GM10266 (cell line): ENCODE data around the gene RPL18A.
A peak's percentile ranks its signal among the peaks of the same experiment; 100 is the strongest.

Experiments
- DNase-seq: peaks from one replicate; pipeline ENCODE4 v3.0.0; 2012; ENCODE audit errors: extremely low spot score
- CTCF ChIP-seq: IDR thresholded peaks from 2 replicates; pipeline ENCODE4 v1.5.1; 2012; ENCODE audit warnings: mild to moderate bottlenecking, low read depth; ENCODE audit not compliant: control insufficient read depth, insufficient read depth; ENCODE audit errors: missing control alignments

RPL18A gene

GRCh38 chr19:17842663-17843291 lies 16.9 kb upstream of the RPL18A start:
- DNase-seq, result no peak
- TF ChIP-seq CTCF, result no peak

DNA sequence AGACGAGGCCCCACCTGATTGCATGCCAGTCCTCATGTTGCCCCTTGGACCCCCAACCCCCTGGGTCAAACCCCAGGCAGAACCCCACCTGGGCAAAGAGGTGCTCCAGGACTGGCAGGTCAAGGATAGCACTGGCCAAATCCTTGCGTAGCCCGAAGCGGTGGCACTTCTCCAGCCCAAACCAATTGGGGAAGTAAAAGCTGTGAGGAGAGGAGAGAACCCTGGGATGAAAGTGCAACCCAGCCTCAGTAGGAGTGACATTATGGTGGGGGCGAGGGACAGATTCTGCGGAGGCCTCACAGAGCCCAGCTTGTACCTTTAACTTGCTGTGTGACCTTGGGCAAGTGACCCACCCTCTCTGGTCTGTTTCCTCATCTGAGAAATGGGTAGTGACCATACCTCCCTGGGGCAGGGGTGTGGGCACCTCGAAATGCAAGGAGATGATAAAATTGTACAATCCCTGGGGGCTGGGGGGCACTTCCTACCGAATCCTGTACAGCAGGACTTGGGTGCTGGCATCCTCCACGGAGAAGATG lies 16.4 kb upstream of the RPL18A start:
- no peak for TF ChIP-seq CTCF
- DNase-seq, result no peak

- no peak for TF ChIP-seq CTCF
- no peak for DNase-seq
Measured at GRCh38 chr19:17843908-17844490, 15.7 kb upstream of the RPL18A start.

DNA sequence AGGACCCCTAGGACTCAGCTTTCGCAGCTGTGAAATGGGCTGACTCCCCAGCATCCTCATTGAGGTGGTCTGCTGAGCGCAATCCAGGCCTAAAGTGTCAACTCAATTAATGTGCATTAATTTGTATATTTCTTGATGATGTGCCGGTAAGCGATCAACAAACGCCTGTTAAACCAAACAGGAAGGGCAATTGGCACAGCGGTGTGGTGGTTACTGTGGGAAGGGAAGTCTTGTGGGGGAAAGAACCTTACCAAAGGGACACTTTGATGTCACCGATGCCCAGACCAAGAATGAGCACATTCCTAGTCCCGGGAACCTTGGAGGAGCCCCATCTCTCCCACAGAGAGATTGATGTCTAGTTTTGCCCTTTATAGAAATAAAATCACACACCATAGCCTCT lies 13.6 kb upstream of the RPL18A start:
- no peak for TF ChIP-seq CTCF
- DNase-seq, result no peak

GRCh38 chr19:17847538-17848366 lies 12.0 kb upstream of the RPL18A start, which contains the start of gene JAK3:
JAK3 (minus strand) TSS chr19:17847982; CDS start chr19:17844417, 3,565 bp downstream.
- peak; percentile 89 for DNase-seq
- TF ChIP-seq CTCF, result no peak

DNA sequence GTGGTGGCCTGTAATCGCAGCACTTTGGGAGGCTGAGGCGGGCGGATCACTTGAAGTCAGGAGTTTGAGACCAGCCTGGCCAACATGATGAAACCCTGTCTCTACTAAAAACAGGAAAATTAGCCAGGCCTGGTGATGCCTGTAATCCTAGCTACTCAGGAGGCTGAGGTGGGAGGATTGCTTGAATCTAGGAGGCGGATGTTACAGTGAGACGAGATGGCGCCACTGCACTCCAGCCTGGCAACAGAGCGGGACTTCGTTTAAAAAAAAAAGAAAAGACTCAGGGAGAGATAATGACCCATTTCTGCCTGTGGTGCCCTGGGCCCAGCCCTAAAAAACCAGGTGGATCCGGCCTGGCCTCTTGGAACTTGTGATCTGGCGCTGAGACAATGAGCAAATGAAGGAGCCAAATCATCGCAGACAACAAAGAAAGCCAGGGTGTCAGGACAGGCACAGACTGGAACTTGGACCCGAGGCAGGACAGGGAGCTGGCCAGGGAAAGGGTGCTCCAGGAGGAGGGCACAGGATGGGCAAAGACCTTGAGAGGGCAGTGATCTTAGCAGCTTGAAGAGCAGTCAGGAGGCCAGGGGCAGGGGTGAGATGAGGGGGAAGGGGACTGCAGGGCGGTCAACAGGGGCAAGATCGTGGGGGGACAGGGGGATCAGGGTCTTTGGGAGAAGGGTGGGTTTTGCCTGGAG lies 11.0 kb upstream of the RPL18A start:
- TF ChIP-seq CTCF, result no peak
- no peak for DNase-seq

GRCh38 chr19:17854061-17854460 lies 5.6 kb upstream of the RPL18A start:
- DNase-seq, result no peak
- no peak for TF ChIP-seq CTCF
